ENCODE measurements around the gene IRF6.

The IRF6 gene

DNA sequence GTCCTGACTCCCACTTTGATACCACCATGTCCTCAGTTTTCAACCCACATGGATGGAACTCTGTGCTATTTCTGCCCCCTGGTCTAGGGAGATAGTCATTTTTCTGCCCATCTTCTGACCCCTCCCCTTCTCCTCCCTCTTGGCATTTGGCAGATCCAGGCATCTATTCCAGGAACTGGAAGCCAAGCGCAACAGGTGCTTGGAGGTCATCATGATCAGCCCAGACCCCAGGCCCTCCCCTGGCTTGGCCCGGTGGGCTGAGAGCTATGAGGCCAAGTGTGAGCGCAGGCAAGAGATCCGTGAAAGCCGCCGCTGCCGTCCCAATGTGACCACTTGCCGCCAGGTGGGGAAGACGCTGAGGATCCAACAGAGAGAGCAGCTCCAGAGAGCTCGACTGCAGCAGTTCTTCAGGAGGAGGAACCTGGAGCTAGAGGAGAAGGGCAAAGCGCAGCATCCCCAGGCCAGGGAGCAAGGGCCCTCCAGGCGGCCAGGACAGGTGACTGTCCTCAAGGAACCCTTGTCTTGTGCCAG lies 46.0 kb downstream of the IRF6 start:
- DNase-seq (ENCODE audit: low read depth): no peak

GRCh38 chr1:209758400-209758799 lies 47.5 kb downstream of the IRF6 start:
- DNase-seq (ENCODE audit: low read depth): no peak

DNA sequence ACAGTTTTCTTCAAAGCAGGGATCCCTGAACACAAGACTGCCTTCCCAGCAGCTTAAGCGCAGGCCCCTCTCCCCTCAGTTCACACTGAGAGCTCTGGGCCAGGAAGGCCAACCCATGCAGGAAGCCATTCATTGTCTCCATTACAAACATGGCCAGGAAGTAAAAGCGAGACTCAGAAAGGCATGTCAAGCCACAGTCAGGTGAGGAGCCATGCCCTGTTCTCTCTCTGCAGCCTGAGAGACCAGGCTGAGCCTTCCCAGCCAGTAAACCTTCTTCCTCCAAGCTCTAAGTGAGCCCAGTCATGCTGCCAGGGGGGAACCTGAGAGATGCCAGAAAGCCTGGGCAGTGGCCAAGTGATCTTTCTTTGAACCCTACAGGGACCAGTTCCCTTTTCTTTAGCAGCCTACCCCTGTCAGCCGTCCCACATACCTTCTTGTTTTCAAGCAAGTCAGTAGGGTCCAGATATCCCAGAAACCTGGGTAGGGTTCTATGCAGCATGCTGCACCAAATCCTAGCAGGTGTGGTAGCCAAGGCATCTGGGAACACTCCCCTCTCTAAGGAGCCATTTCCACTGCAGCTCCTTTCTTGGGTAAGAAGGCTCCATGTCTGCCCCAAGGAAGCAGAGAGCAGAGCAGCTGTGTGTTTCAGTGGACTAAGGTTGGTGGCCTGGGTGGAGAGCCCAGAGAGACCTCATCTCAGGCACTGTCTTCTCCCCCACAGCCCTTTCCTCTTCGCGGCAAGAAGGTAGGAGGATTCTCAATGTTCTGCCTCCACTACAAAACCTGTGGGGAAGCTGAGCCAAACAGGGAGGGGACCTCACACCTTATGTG lies 49.1 kb downstream of the IRF6 start:
- DNase-seq (ENCODE audit: low read depth): no peak

DNA sequence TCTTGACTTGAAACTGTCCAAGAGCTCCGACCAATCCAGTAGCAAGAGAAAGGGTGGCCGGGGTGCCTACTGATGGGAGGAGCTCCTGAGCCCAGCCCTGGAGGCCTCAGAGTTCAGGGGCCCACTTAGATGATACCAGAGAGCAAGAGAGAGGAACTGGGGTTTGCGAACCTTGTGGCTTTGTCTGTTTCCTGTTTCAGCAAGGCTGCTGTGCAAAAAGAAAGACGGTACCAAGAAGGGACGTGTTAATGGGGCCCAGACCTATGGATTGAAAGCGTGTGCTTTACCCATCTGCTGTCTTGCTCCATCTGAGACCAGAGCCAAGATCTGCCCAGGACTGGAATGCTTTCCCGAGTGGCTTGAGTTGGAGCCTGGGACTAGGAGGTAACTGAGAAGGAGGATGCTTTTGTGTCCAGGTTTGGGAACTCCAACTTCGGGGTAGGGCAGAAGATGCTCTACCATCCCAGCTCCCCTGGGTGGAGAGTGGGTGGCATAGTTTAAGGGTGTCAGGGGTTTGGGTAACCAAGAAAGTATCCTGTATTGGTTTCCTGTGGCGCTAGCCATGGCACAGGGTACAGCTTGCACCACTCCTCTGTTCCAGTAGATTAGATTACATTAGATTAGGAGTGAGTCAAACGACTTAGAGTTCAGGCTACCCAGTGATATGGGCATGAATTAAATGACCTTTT lies 49.9 kb downstream of the IRF6 start, which contains the start of gene TRAF3IP3:
TRAF3IP3 (plus strand) TSS at position 128 of the 689 bp plus-strand sequence. CDS start 3,987 bp downstream, outside the sequence.
- DNase-seq (ENCODE audit: low read depth): no peak

GRCh38 chr1:209755256-209755655 lies 50.7 kb downstream of the IRF6 start:
- no peak for DNase-seq (ENCODE audit: low read depth)

GRCh38 chr1:209752890-209753289 lies 53.1 kb downstream of the IRF6 start:
- no peak for DNase-seq (ENCODE audit: low read depth)

DNA sequence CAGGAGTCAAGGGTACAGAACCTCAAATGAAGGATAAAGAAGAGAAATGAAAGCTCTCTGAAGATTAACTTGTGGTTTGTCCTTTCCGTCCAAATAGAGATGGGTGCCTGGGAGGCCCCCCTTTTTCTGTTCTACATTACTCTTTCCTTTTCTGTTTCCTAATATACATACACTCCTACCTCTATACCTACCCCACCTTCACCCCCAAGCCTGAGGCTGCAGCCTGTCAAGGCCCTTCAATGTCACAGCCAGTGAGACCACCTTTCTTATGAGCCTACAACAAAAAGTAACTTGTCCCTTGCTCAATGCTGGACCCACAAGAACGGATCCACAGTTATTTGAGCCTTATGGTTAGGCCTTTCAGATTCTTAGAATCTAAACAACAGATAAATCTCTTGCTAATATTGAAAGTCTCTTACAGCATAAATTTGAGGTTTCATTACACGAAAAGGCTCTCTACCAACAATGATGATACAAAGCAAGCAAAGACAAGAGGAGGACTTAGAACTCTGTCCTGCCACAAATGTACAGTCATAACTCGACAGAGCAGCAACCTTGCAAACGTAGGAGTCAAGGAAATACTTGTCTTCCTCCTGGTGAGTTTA lies 54.2 kb downstream of the IRF6 start:
- no peak for DNase-seq (ENCODE audit: low read depth)

DNA sequence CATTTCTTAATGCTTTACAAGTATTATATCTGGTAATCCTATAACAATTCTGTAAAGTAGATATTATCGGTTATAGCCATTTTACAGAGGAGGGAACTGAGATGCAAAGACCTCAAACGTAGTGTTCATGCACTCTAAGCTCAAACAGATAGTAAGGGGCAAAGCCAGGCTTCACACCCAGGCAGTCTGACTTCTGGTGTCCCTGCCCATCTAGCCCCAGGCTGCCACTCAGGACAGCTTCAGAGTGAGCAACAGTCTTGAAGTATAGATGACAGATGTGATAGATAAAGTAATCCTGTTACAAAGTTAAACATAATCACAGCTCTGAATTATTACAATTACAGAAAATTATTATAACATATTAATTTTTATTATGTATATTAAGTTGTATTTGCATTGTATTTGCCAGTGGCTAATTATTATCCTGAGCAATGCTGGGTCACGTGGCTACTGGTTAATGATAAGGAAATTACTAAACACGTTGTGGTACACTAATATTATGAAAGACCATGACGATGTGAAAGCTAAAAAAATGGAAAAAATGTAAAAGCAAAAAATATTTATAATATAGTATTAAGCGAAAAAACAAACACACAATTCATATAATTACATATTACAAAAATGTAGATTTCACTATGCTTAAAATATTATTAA lies 56.1 kb downstream of the IRF6 start:
- no peak for DNase-seq (ENCODE audit: low read depth)

DNA sequence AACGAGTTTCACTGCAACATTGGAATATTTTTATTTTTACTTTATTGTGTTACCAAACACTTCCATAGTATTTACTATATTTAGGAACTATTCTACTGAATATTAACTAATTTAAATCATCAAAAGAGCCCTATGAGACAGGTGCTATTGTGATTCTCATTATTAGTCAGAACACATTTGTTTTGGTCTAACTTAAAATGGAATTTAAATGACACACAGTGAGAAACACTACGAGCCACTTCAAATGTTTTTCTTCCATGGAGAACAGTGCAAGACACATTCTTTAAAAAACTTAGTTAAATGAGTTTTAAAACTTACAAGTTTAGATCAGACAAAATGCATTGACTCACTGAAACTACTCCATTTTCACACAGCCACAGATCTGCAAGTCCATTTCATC lies 56.7 kb downstream of the IRF6 start:
- no peak for DNase-seq (ENCODE audit: low read depth)

DNA sequence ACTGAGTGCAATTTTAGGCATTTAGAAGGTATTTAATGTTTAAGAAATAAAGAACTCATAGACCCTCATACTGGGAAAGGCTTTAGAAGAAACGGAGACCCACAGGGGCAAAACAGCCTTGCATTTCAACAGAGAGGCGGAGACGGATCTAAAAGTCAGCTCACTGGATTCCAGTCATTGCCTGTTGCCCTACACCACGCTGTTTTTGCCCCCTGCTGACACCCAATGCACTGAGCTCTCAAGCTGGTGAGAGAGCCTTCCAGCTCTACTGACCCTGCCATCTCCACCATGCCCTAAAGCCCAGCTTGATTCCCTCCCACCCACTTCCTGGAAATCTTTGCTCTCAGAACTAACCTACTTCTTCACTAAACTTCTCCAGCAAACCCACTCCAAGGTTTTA lies 57.3 kb downstream of the IRF6 start:
- no peak for DNase-seq (ENCODE audit: low read depth)

- DNase-seq (ENCODE audit: low read depth): peak; percentile 89
These were observed 58.2 kb downstream of the IRF6 start for GRCh38 chr1:209747580-209748262.

DNA sequence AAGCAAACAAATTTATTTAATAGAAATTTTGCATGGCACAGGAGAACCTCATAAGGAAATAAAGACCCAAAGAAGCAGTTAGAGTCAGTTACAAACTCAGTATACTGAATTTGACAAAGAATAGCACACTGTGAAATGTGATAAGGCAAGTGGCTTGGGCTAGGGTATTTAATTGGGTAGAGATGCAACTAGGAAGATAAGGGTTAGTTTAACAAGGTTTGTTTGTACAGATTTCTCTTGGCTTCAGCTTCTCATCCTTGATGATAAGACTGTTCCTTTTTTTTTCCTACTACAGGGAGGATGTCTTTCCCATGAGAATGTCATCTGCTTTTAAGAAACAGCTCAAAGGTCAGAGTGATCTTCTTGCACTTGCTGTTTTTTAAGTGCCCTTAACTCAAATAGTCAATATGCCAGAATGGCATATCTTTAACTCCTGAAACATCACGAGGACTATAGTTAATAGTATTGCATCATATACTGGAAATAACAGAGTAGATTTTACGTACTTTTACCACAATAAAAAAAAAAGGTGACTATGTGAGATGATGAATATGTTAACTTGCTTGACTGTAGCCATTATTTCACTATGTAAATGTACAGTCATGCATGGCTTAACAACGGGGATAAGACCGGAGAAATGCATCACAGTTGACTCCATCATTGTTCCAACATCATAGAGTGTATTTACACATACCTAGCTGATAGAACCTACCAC lies 59.3 kb downstream of the IRF6 start:
- no peak for DNase-seq (ENCODE audit: low read depth)

- DNase-seq (ENCODE audit: low read depth): peak; percentile 73
These were observed 62.8 kb downstream of the IRF6 start for GRCh38 chr1:209743145-209743482.

- DNase-seq (ENCODE audit: low read depth): peak; percentile 64
These were observed 63.4 kb downstream of the IRF6 start for GRCh38 chr1:209742409-209743144.

DNA sequence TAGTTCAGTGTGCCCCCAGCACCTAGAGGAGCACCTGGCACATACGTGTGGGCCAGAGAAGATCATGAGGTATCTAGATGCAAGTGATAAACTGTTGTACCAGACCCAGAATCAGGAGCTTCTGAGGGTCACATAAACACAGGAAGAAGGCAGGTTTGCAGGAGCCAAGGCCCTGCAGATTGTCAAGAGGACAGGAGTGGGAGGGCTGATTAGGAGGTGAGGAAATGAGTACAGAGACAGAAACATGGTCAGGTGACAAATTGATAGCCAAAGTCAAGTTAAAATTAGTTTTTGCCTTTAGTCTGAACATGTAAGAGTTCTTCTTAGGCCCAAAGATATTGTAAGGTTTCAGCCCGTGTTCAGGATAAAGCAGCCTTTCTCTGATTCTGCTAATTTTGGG lies 64.1 kb downstream of the IRF6 start:
- DNase-seq (ENCODE audit: low read depth): no peak

DNA sequence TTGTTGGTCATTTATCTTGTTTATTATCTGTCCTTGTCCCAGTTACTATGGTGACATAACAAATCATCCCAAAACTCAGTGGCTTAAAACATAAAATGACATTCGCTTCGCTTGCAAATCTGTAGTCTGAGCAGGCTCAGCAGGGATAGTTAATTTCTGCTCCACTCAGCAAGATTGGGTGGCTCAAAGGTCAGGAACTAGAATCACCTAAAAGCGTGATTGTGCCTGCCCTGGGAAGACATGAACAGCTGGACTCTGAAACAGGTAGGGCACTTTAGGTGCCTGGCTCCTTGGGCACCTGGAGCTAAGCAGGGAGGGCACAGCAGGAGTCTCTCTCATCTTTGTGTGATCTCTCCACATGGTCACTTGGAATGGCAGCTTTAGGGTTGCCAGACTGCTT lies 64.7 kb downstream of the IRF6 start:
- no peak for DNase-seq (ENCODE audit: low read depth)

- DNase-seq (ENCODE audit: low read depth): no peak
These were observed 67.7 kb downstream of the IRF6 start for GRCh38 chr1:209738270-209738669.

GRCh38 chr1:209737118-209737505 lies 68.8 kb downstream of the IRF6 start:
- no peak for DNase-seq (ENCODE audit: low read depth)

GRCh38 chr1:209736490-209737117 lies 69.3 kb downstream of the IRF6 start:
- DNase-seq (ENCODE audit: low read depth): no peak
